ENCODE data around the gene NEUROG2. TPM values are rescaled to one million over a fixed set of nuclear protein-coding genes. Genes with fewer than 3 reads are reported as not detected.

The NEUROG2 gene
- total and polyA plus RNA-seq, 8 donors = not detected

DNA sequence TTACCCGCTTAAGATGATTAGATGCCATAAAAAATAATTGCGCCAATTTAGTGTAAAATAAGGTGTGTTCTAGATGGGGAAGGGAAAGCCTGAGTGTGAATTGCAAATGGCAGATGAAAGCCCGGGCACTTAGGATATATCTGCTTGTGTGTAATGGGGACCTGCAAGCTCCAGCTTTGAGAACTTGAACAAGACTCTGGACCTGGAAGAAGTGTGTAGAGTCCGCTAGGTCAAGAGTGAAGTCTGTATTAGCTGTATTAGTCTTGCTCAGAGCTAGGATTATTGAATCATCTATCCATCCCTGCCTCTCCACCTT lies 4.2 kb downstream of the NEUROG2 start:
- FAIRE-seq (no peak), DNase-seq (no peak), ATAC-seq (no peak)
- no peaks in the 10 kb centered on the region for H3K36me3 ChIP-seq
- intact Hi-C loops (cut with DNase I) = no loop called here
- no peaks in the 10 kb centered on the region for H3K9me3 ChIP-seq
- no peak overlapping the region for H3K4me3 ChIP-seq
- peaks cover 4 to 20% (median 19%) of the 10 kb centered on the region in 3 donors for H3K4me1 ChIP-seq
- 72 to 73% methylated on average over 4 of the region's 4 CpGs for WGBS, 2 donors
- peaks cover 9 to 73% (median 24%) of the 10 kb centered on the region in 4 donors for H3K27me3 ChIP-seq
- TF ChIP-seq, protein P1, sequence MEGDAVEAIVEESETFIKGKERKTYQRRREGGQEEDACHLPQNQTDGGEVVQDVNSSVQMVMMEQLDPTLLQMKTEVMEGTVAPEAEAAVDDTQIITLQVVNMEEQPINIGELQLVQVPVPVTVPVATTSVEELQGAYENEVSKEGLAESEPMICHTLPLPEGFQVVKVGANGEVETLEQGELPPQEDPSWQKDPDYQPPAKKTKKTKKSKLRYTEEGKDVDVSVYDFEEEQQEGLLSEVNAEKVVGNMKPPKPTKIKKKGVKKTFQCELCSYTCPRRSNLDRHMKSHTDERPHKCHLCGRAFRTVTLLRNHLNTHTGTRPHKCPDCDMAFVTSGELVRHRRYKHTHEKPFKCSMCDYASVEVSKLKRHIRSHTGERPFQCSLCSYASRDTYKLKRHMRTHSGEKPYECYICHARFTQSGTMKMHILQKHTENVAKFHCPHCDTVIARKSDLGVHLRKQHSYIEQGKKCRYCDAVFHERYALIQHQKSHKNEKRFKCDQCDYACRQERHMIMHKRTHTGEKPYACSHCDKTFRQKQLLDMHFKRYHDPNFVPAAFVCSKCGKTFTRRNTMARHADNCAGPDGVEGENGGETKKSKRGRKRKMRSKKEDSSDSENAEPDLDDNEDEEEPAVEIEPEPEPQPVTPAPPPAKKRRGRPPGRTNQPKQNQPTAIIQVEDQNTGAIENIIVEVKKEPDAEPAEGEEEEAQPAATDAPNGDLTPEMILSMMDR (IDR thresholded peaks at IDR 0.05) = no peak
- H3K27ac ChIP-seq = no peak overlapping the region

DNA sequence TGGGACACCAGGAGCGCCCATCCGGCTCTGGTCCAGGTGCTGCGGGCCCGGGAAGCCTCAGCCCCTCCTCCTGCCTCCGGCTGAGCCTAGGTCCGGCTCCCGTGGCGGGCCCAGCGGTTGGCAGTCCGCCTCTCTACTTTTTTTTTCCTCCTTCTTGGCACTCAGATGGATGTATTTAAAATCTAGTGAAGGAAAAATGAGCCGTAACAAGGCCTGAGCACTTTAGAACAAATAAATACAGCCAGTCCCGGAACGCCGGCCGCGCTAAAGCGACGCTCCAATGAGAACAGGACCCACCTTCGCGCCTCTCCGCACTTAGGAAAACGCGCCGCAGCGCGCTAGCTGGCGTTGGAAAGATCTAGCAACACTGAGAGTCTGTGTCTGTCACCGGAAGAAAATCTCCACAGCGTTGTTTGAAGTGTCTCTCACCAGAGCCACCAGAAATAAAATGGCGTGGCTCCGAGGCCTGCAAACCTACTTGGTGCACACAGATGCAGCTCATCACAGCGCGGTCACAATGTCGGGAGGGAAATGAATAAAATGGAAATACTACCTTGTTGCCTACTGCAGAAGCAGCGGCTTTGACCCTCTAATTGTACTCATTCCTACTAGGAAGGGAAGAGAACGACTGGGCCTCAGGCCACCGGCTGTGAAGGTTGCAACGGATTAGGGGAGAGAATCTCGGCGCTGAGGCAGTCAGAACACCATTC lies 4.7 kb downstream of the NEUROG2 start:
- Histone ChIP-seq H3K4me3 (no peak overlapping the region), H3K27ac (no peak overlapping the region), H3K9me3 (no peaks in the 10 kb centered on the region), H3K36me3 (no peaks in the 10 kb centered on the region), H3K27me3 (peaks cover 9 to 74% (median 23%) of the 10 kb centered on the region in 4 donors), H3K4me1 (peaks cover 0 to 16% (median 14%) of the 10 kb centered on the region in 3 donors)
- no peak for FAIRE-seq
- TF ChIP-seq, protein P1 (IDR thresholded peaks at IDR 0.05) = no peak
- WGBS, 2 donors = 21 to 24% methylated on average over 40 of the region's 40 CpGs
- intact Hi-C loops (cut with DNase I) = no loop called here
- ATAC-seq = peak in 1 of 4 donors; percentile 16
- no peak for DNase-seq

DNA sequence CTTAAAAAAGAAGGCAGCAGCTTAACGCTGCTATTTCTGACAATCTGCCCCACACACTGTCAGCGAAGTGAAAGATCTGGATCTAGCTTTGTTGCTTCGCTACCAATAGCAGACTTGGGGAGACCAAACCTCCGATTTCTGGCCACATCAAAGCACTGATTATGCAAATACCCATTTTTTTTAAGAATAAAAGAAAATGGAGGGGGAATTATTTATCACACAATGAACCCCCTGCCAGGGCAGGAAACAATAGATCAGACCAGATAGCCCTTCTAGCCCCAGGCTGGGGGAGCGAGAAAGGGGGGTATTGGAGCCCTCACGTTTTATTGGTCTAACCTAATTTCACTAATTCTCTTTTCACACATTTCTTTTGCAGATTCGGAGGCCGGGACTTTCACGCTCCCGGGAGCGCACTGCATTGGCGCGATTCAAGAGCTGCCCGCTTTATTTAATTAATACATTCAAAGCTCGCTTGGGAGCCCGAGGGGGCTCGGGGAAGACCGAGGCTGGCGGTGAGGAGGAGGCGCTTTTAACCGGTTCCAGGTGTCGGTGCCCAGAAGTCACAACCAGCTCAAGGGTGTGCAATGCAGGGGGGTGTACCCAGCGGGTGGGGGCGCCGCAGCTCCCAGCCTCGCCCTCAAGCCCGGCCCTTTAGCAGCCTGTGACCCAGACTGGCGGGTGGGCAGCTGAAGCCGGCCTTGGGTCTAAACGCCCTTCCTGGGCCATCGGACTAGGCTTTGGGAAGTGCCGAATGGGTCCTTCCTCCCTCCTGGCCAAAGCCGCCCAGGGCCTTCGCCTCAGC lies 5.5 kb downstream of the NEUROG2 start:
- H3K36me3 ChIP-seq = no peaks in the 10 kb centered on the region
- FAIRE-seq (no peak), ATAC-seq (no peak), DNase-seq (peak in 1 of 6 donors; percentile 64)
- 7% methylated on average over 34 of the region's 34 CpGs for WGBS, 2 donors
- peaks cover 0 to 16% (median 12%) of the 10 kb centered on the region in 3 donors for H3K4me1 ChIP-seq
- H3K9me3 ChIP-seq = no peaks in the 10 kb centered on the region
- H3K27ac ChIP-seq = no peak overlapping the region
- TF ChIP-seq, protein P1 (IDR thresholded peaks at IDR 0.05) = no peak
- H3K4me3 ChIP-seq = peak overlapping the region in 1 of 4 donors; percentile 12
- H3K27me3 ChIP-seq = peaks cover 9 to 82% (median 23%) of the 10 kb centered on the region in 4 donors
- intact Hi-C loops (cut with DNase I) = no loop called here

DNA sequence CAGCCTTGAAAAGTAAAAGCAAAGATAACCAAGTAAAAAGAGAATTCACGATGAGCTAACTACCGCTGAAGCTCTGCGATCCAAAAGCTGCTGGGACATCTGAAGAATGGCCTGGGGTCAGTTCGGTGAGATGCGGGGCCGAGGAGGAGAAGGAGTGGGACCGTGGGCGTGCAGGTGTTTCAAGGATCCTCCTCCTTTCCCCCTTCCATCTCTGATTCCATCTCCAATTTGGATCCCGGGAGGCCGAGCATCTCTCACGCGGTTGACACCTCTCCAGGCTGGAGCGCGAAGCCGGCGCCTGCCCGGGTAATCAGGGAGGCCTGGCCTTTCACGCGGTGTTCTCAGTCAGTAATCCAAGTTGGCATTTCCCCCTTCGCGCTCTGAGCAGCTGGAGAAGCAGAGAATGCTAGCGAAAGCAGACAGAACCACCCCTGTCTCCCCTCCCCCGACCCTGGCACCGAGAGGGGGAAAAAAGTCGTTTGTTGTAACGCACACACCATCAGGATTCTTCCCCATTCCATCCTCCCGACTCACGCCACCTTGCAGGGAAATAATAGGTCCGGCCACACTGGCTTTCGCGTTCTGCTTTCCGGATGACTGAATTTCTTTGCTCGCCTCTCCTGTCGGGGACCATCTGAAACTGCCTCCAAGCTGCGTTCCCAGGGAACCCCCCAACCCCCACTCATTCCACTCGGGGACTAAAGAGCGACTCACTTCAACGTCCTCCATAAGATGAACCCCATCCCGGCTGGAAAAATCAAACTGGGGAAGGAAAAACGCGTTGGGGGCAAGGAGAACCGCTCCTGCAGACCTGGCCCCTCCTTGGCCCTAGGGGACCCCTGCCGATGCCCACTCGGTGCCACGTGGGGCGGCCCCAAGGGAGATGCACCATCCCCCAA lies 6.5 kb downstream of the NEUROG2 start:
- ATAC-seq (peak in 2 of 4 donors; percentile 25 to 44), DNase-seq (peak in 2 of 6 donors; percentile 10 to 61), FAIRE-seq (no peak)
- no peaks in the 10 kb centered on the region for H3K9me3 ChIP-seq
- peaks cover 9 to 79% (median 23%) of the 10 kb centered on the region in 4 donors for H3K27me3 ChIP-seq
- H3K27ac ChIP-seq = no peak overlapping the region
- 5 to 6% methylated on average over 45 to 46 of the region's 46 CpGs for WGBS, 2 donors
- TF ChIP-seq, protein P1 (IDR thresholded peaks at IDR 0.05) = no peak
- peak overlapping the region in 1 of 4 donors; percentile 12 for H3K4me3 ChIP-seq
- no peaks in the 10 kb centered on the region for H3K36me3 ChIP-seq
- intact Hi-C loops (cut with DNase I) = no loop called here
- peaks cover 0 to 12% (median 3%) of the 10 kb centered on the region in 3 donors for H3K4me1 ChIP-seq

Data from pancreas (tissue), 10 donors.